ENCODE results near the gene TRAF3IP1. TPM values are rescaled to one million over a fixed set of nuclear protein-coding genes. Genes with fewer than 3 reads are reported as not detected.

The TRAF3IP1 gene
- total and polyA plus RNA-seq, 2 of the 13 experiments (the other 11 are each of a cell fraction or from before 2014, with no cell fraction given) = 4.1 to 12.9 TPM

GRCh38 chr2:238320246-238320647 is at the start of gene TRAF3IP1 (continued):
- peak; percentile 73; the same call in 1 of the 2 replicates for TF ChIP-seq ARNTL (CRISPR knock-in tag; IDR thresholded peaks at IDR 0.05)
- TF ChIP-seq SUZ12 (IDR thresholded peaks at IDR 0.05; ENCODE audit: low read depth, low read length) = peak; percentile 21; the same call in 1 of the 2 replicates
- TF ChIP-seq U2AF2 (IDR thresholded peaks at IDR 0.05; ENCODE audit: low read depth, low read length) = 0 out of 2 replicates have a peak, but pooled peaks have one; percentile 57
- no peak; a peak in 1 of 4 replicates for TF ChIP-seq HMGXB4 (CRISPR knock-in tag; IDR thresholded peaks at IDR 0.05; ENCODE audit: borderline replicate concordance in 1 of 2, low read depth in 1 of 2)
- peak; percentile 25; the same call in 1 of the 2 replicates for TF ChIP-seq SIX4 (CRISPR knock-in tag; IDR thresholded peaks at IDR 0.05)
- TF ChIP-seq HOMEZ (CRISPR knock-in tag; IDR thresholded peaks at IDR 0.05; ENCODE audit: low read depth) = peak; percentile 84; the same call in 1 of the 2 replicates
- TF ChIP-seq RXRA (CRISPR knock-in tag; IDR thresholded peaks at IDR 0.05) = 0 out of 2 replicates have a peak, but pooled peaks have one; percentile 28
- no peak for TF ChIP-seq GATAD2A (CRISPR knock-in tag; IDR thresholded peaks at IDR 0.05)
- TF ChIP-seq ZFY (CRISPR knock-in tag; IDR thresholded peaks at IDR 0.05) = no peak
- 0 out of 2 replicates have a peak, but pooled peaks have one; percentile 41 for TF ChIP-seq PAXIP1 (CRISPR knock-in tag; conservative IDR thresholded peaks at IDR 0.05)
- peak; percentile 75 for TF ChIP-seq SALL1 (CRISPR knock-in tag; IDR thresholded peaks at IDR 0.05)
- TF ChIP-seq DR1 (CRISPR knock-in tag; IDR thresholded peaks at IDR 0.05) = peak; percentile 28; the same call in 1 of the 2 replicates
- peak; percentile 62 for TF ChIP-seq ISL2 (CRISPR knock-in tag; IDR thresholded peaks at IDR 0.05)
- TF ChIP-seq RFXANK (CRISPR knock-in tag; IDR thresholded peaks at IDR 0.05) = no peak
- TF ChIP-seq SAFB2 (CRISPR knock-in tag; IDR thresholded peaks at IDR 0.05; ENCODE audit: borderline replicate concordance, low read depth) = peak; percentile 58; the same call in 1 of the 2 replicates
- 0 out of 2 replicates have a peak, but pooled peaks have one; percentile 53 for TF ChIP-seq ZNF777 (CRISPR knock-in tag; IDR thresholded peaks at IDR 0.05)
- peak; percentile 74; the same call in 1 of the 2 replicates for TF ChIP-seq ZBTB25 (CRISPR knock-in tag; IDR thresholded peaks at IDR 0.05)
- peak; percentile 69; the same call in 1 of the 2 replicates for TF ChIP-seq ZNF513 (CRISPR knock-in tag; conservative IDR thresholded peaks at IDR 0.05)
- TF ChIP-seq SP1 (IDR thresholded peaks at IDR 0.05) = no peak
- peak; percentile 75 for TF ChIP-seq SP1 (CRISPR knock-in tag; IDR thresholded peaks at IDR 0.05)
- no peak for TF ChIP-seq YEATS2 (CRISPR knock-in tag; IDR thresholded peaks at IDR 0.05; ENCODE audit: borderline replicate concordance)
